Measurements from ENCODE around the gene ADIG.

The ADIG gene

GRCh38 chr20:38602185-38602581 is 21.2 kb downstream of the ADIG start:
- no peak for TF ChIP-seq CTCF (IDR thresholded peaks at IDR 0.05; ENCODE audit: insufficient read depth, missing control alignments)
- FAIRE-seq (no peak), DNase-seq (ENCODE audit: insufficient read length, low spot score) (no peak)

DNA sequence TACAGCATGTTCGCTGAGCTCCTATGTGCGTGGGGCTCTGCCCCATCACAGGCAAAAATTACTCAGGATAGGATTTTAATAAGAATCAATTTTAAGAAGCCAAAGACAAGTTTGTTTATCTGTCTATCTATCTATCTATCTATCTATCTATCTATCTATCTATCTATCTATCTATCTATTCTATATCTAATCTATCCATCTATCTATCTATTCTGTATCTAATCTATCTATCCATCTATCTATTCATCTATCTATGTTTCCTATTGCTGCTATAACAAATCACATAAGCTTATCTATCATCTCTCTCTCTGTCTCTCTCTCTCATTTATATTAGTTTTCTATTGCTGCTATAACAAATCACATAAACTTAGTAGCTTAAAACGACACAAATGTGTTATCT is 22.3 kb downstream of the ADIG start:
- no peak for FAIRE-seq
- DNase-seq (ENCODE audit: insufficient read length, low spot score): no peak
- no peak for TF ChIP-seq CTCF (IDR thresholded peaks at IDR 0.05; ENCODE audit: insufficient read depth, missing control alignments)

DNA sequence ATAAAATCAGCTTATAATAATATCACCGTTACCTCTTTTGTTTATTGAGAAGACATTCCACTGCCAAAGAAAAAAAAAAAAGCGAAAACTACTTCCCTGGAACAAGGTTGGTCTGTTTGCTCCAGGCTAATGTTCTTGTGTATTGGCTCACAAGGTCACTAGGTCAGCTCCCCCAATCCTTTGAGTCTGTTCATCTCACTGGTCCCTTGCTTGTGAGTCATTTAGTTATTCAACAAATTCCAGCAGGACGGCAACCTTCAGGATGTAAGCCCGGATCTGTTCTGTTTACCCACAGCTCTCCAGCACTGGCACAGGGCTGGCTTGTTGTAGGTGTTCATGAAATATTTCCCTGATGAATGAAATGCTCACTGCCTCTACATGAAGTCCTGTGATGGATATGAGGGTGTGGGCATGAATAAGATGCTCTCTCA is 23.9 kb downstream of the ADIG start:
- no peak for TF ChIP-seq CTCF (IDR thresholded peaks at IDR 0.05; ENCODE audit: insufficient read depth, missing control alignments)
- FAIRE-seq: no peak
- no peak for DNase-seq (ENCODE audit: insufficient read length, low spot score)

- FAIRE-seq (no peak), DNase-seq (ENCODE audit: insufficient read length, low spot score) (no peak)
- no peak for TF ChIP-seq CTCF (IDR thresholded peaks at IDR 0.05; ENCODE audit: insufficient read depth, missing control alignments)
These were observed 26.4 kb downstream of the ADIG start for GRCh38 chr20:38607351-38607750.

GRCh38 chr20:38608188-38608587 is 27.2 kb downstream of the ADIG start:
- no peak for FAIRE-seq
- DNase-seq (ENCODE audit: insufficient read length, low spot score): no peak
- no peak for TF ChIP-seq CTCF (IDR thresholded peaks at IDR 0.05; ENCODE audit: insufficient read depth, missing control alignments)

DNA sequence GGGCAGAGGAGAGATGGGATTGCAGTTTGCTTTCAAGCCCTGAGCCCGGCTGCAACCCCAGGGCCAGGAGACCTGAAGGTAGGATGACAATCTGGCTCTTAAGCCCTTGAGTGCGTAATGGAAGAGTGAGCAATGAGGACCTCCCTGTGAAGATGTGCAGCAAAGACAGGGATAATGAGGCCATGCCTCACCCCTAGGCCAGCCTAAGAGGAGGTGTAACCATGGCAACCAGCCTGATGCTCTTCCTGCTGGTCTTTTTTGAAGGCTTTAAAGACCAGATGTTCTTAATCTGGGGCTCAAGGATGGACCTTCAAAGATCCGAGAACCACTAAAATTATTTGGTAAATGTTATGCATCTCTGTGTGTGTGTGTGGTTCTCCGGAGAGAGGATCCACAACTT is 28.8 kb downstream of the ADIG start:
- FAIRE-seq (no peak), DNase-seq (ENCODE audit: insufficient read length, low spot score) (no peak)
- TF ChIP-seq CTCF (IDR thresholded peaks at IDR 0.05; ENCODE audit: insufficient read depth, missing control alignments): no peak

DNA sequence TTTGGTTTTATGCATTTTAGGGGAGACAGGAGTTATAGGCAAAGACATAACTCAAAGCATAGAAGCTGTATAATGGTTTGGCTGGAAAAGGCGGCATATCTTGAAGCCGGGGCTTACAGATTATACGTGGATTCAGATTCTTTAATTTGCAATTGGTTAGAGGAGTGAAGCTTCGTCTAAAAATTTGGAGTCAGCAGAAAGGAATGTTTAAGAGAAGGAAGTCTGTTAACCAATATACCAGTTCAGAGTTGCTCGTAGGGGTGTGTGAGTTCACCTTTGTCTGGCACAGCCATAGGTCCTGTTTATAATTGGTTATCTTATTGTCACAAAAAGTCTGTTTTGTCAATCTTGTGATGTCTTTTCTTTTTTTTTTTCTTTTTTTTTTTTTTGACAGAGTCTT is 29.5 kb downstream of the ADIG start:
- no peak for FAIRE-seq

More for the DNA sequence above, 29.5 kb downstream of the ADIG start:
- no peak for TF ChIP-seq CTCF (IDR thresholded peaks at IDR 0.05; ENCODE audit: insufficient read depth, missing control alignments)
- no peak for DNase-seq (ENCODE audit: insufficient read length, low spot score)

Measured in D721Med (cell line).